Stimulated activated CD4-positive, alpha-beta T cell treated with anti-CD3 and anti-CD28 coated beads, TNF-alpha, amount 100 ng/mL, for 24 hours (primary cell): ENCODE results near the gene AMD1.
"Not testable (repeated sequence)": the region's sequence is repeated elsewhere in the genome, so short reads cannot be mapped to it uniquely, and the experiment has no call there.

Source experiments
- DNase-seq, 3 experiments: peaks; one replicate each; pipeline ENCODE4 v3.0.0-alpha.2; 2020; ENCODE audit warnings: low read depth in 3 of 3

Gene AMD1

GRCh38 chr6:110873981-110874879, at the start of gene AMD1:
AMD1 (plus strand) TSS chr6:110874785; CDS start chr6:110875106, 321 bp downstream.
- peak; percentile 89 to 92 (median 91) for DNase-seq

- no peak for DNase-seq
Observed at GRCh38 chr6:110826236-110827129, 48.1 kb upstream of the AMD1 start.

GRCh38 chr6:110828396-110828795, 46.2 kb upstream of the AMD1 start:
- DNase-seq, result no peak

- no peak for DNase-seq
Observed at GRCh38 chr6:110831405-110831804, 43.2 kb upstream of the AMD1 start.

GRCh38 chr6:110833831-110834230, 40.8 kb upstream of the AMD1 start:
- no peak for DNase-seq

- DNase-seq, result not testable (repeated sequence)
Observed at GRCh38 chr6:110835751-110836150, 38.8 kb upstream of the AMD1 start.

- DNase-seq, result no peak
Observed at GRCh38 chr6:110841266-110841665, 33.3 kb upstream of the AMD1 start.

GRCh38 chr6:110849781-110850180, 24.8 kb upstream of the AMD1 start:
- no peak for DNase-seq

GRCh38 chr6:110852773-110853172, 21.8 kb upstream of the AMD1 start:
- DNase-seq, result no peak

GRCh38 chr6:110853754-110854477, 20.7 kb upstream of the AMD1 start:
- DNase-seq, result no peak

GRCh38 chr6:110856296-110856695, 18.3 kb upstream of the AMD1 start:
- DNase-seq, result no peak

- no peak for DNase-seq
Observed at GRCh38 chr6:110858016-110858415, 16.6 kb upstream of the AMD1 start.

GRCh38 chr6:110858562-110859214, 15.9 kb upstream of the AMD1 start:
- DNase-seq, result no peak

GRCh38 chr6:110859335-110859792, 15.2 kb upstream of the AMD1 start:
- no peak for DNase-seq

- no peak for DNase-seq
Observed at GRCh38 chr6:110864824-110865223, 9.8 kb upstream of the AMD1 start.

- DNase-seq, result peak in 1 of 3 experiments; percentile 8
Observed at GRCh38 chr6:110874880-110875547, 429 bp downstream of the AMD1 start.

- peak; percentile 36 to 55 (median 52) for DNase-seq
Observed at GRCh38 chr6:110875548-110876169, 1.1 kb downstream of the AMD1 start.

- peak; percentile 31 to 65 (median 48) for DNase-seq
Observed at GRCh38 chr6:110876170-110876773, 1.7 kb downstream of the AMD1 start.

- DNase-seq, result no peak
Observed at GRCh38 chr6:110876806-110877564, 2.4 kb downstream of the AMD1 start.
